Measurements from ENCODE around the gene RABGAP1L.

The RABGAP1L gene

DNA sequence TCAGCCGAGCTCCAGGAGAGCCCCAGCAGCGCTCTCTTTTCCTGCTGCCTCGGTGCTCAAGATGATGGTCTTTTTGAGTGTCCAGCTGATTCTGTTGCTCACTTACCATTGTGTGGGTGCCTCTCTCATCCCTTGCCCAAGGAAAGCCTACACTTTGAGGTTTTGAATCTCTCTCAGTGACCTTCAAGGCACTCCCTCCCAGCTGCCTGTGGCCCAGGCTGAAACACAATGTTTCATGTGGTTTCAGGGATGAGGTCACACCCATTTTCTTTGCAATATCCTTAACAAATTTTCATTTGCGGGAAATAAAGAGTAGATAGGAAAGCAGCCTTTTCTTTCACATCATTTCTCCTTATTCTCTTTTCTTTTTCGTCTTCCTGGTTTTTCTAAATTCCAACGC is 876.5 kb downstream of the RABGAP1L start:
- no peak for TF ChIP-seq EZH2phosphoT487 (IDR thresholded peaks at IDR 0.05; ENCODE audit: borderline replicate concordance)
- TF ChIP-seq, protein P1, sequence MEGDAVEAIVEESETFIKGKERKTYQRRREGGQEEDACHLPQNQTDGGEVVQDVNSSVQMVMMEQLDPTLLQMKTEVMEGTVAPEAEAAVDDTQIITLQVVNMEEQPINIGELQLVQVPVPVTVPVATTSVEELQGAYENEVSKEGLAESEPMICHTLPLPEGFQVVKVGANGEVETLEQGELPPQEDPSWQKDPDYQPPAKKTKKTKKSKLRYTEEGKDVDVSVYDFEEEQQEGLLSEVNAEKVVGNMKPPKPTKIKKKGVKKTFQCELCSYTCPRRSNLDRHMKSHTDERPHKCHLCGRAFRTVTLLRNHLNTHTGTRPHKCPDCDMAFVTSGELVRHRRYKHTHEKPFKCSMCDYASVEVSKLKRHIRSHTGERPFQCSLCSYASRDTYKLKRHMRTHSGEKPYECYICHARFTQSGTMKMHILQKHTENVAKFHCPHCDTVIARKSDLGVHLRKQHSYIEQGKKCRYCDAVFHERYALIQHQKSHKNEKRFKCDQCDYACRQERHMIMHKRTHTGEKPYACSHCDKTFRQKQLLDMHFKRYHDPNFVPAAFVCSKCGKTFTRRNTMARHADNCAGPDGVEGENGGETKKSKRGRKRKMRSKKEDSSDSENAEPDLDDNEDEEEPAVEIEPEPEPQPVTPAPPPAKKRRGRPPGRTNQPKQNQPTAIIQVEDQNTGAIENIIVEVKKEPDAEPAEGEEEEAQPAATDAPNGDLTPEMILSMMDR (conservative IDR thresholded peaks at IDR 0.05; ENCODE audit: low read length) = no peak
- H2AFZ ChIP-seq (ENCODE audit: low read length) = no peak overlapping the region

DNA sequence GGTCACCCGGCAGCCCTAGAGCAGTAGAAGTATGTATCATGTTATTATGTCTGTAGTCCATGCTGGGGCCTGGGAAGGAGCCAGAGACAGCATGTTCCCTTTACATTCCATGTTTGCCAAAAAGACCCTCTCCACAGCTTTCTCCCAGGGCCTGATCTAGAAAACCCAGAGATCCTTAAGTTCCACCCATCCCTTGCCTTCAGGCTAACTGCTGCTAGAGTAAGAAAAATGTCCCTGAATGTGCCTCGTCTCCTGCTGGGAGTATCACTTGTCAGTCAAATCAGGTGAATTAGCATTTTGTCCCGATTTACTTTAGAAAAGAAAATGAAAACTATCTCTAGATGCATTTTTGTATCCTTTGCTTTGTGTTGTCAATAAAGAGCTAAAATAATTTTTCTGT is 877.2 kb downstream of the RABGAP1L start:
- no peaks in the 10 kb centered on the region for H3F3A ChIP-seq (ENCODE audit: low read depth)
- H4K20me1 ChIP-seq (ENCODE audit: insufficient read depth, low read length, poor library complexity, severe bottlenecking) = no peaks in the 10 kb centered on the region
- H3K4me3 ChIP-seq (ENCODE audit: low read length, poor library complexity, severe bottlenecking) = no peak overlapping the region
- H3K79me2 ChIP-seq (ENCODE audit: insufficient read depth, low read length) = no peaks in the 10 kb centered on the region
- no peak overlapping the region for H2AFZ ChIP-seq (ENCODE audit: low read length)
- H3K9ac ChIP-seq (ENCODE audit: low read depth, low read length, poor library complexity, severe bottlenecking) = no peak overlapping the region
- H3K4me2 ChIP-seq (ENCODE audit: low read depth, low read length, poor library complexity, severe bottlenecking) = no peak overlapping the region
- H3K4me1 ChIP-seq (ENCODE audit: insufficient read depth, low read length, poor library complexity, severe bottlenecking) = peaks cover 4% of the 10 kb centered on the region
- no peak for TF ChIP-seq EZH2phosphoT487 (IDR thresholded peaks at IDR 0.05; ENCODE audit: borderline replicate concordance)
- TF ChIP-seq, protein P1 (conservative IDR thresholded peaks at IDR 0.05; ENCODE audit: low read length) = no peak
- no peaks in the 10 kb centered on the region for H3K9me3 ChIP-seq (ENCODE audit: insufficient read depth, low read depth, low read length)
- H3K9me2 ChIP-seq (replicated peaks; ENCODE audit: low read depth, low read length) = no peaks in the 10 kb centered on the region
- H3K27me3 ChIP-seq (ENCODE audit: insufficient read depth, low read length, poor library complexity, severe bottlenecking) = no peaks in the 10 kb centered on the region
- H3K36me3 ChIP-seq (ENCODE audit: insufficient read depth, low read length) = no peaks in the 10 kb centered on the region

More for the DNA sequence above, 876.5 kb downstream of the RABGAP1L start:
- no peak overlapping the region for H3K9ac ChIP-seq (ENCODE audit: low read depth, low read length, poor library complexity, severe bottlenecking)
- peaks cover 4% of the 10 kb centered on the region for H3K4me1 ChIP-seq (ENCODE audit: insufficient read depth, low read length, poor library complexity, severe bottlenecking)
- no peaks in the 10 kb centered on the region for H3K9me3 ChIP-seq (ENCODE audit: insufficient read depth, low read depth, low read length)
- H3K36me3 ChIP-seq (ENCODE audit: insufficient read depth, low read length) = no peaks in the 10 kb centered on the region
- no peaks in the 10 kb centered on the region for H3K27me3 ChIP-seq (ENCODE audit: insufficient read depth, low read length, poor library complexity, severe bottlenecking)
- no peaks in the 10 kb centered on the region for H3F3A ChIP-seq (ENCODE audit: low read depth)
- no peak overlapping the region for H3K4me2 ChIP-seq (ENCODE audit: low read depth, low read length, poor library complexity, severe bottlenecking)
- H3K79me2 ChIP-seq (ENCODE audit: insufficient read depth, low read length) = no peaks in the 10 kb centered on the region
- H3K4me3 ChIP-seq (ENCODE audit: low read length, poor library complexity, severe bottlenecking) = no peak overlapping the region
- no peaks in the 10 kb centered on the region for H3K9me2 ChIP-seq (replicated peaks; ENCODE audit: low read depth, low read length)
- no peaks in the 10 kb centered on the region for H4K20me1 ChIP-seq (ENCODE audit: insufficient read depth, low read length, poor library complexity, severe bottlenecking)

DNA sequence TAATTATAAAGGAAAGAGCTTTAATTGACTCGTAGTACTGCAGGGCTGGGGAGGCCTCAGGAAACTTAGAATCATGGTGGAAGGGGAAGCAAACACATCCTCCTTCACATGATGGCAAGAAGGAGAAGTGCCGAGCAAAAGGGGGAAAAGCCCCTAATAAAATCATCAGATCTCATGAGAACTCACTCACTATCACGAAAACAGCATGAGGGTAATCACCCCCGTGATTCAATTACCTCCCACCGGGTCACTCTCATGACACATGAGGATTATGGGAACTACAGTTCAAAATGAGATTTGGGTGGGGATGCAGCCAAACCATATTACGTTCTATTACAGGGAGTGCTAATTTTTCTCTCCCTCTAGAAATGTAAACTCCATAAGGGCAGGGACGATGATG is 878.1 kb downstream of the RABGAP1L start:
- no peak overlapping the region for H3K4me2 ChIP-seq (ENCODE audit: low read depth, low read length, poor library complexity, severe bottlenecking)
- H2AFZ ChIP-seq (ENCODE audit: low read length) = no peak overlapping the region
- no peaks in the 10 kb centered on the region for H3K79me2 ChIP-seq (ENCODE audit: insufficient read depth, low read length)
- H3K4me3 ChIP-seq (ENCODE audit: low read length, poor library complexity, severe bottlenecking) = no peak overlapping the region
- no peak overlapping the region for H3K9ac ChIP-seq (ENCODE audit: low read depth, low read length, poor library complexity, severe bottlenecking)
- no peaks in the 10 kb centered on the region for H3K36me3 ChIP-seq (ENCODE audit: insufficient read depth, low read length)
- H3F3A ChIP-seq (ENCODE audit: low read depth) = no peaks in the 10 kb centered on the region
- no peaks in the 10 kb centered on the region for H3K9me3 ChIP-seq (ENCODE audit: insufficient read depth, low read depth, low read length)
- no peaks in the 10 kb centered on the region for H3K9me2 ChIP-seq (replicated peaks; ENCODE audit: low read depth, low read length)
- H3K4me1 ChIP-seq (ENCODE audit: insufficient read depth, low read length, poor library complexity, severe bottlenecking) = peaks cover 4% of the 10 kb centered on the region
- TF ChIP-seq EZH2phosphoT487 (IDR thresholded peaks at IDR 0.05; ENCODE audit: borderline replicate concordance) = no peak
- TF ChIP-seq, protein P1 (conservative IDR thresholded peaks at IDR 0.05; ENCODE audit: low read length) = no peak
- no peaks in the 10 kb centered on the region for H3K27me3 ChIP-seq (ENCODE audit: insufficient read depth, low read length, poor library complexity, severe bottlenecking)
- no peaks in the 10 kb centered on the region for H4K20me1 ChIP-seq (ENCODE audit: insufficient read depth, low read length, poor library complexity, severe bottlenecking)
